K562 (cell line): ENCODE results near the gene CMSS1. TPM values are rescaled to one million over a fixed set of nuclear protein-coding genes. Genes with fewer than 3 reads are reported as not detected.

Experiments
- KLF16 ChIP-seq: IDR thresholded peaks from 2 replicates; pipeline ENCODE4 v1.6.1; 2016; ENCODE audit warnings: antibody characterized with exemption
- NFYB ChIP-seq: IDR thresholded peaks from 2 replicates; pipeline ENCODE4 v1.6.1; 2011; ENCODE audit warnings: mild to moderate bottlenecking, moderate library complexity; ENCODE audit not compliant: insufficient read length; ENCODE audit errors: extremely low read depth
- NR2F6 ChIP-seq: fragments of 450-650 bp; formaldehyde crosslinking; IDR thresholded peaks from 2 replicates; pipeline ENCODE4 v1.4.0; 2020; ENCODE audit warnings: mild to moderate bottlenecking
- PBX2 ChIP-seq, 2 experiments: IDR thresholded peaks in 1 of 2; conservative IDR thresholded peaks in 1 of 2; 2 replicates each; pipeline ENCODE4 v1.6.1; 2016; ENCODE audit warnings: low read depth in 2 of 2, mild to moderate bottlenecking in 1 of 2, missing compliant biosample characterization in 1 of 2, missing genetic modification characterization in 1 of 2, moderate library complexity in 1 of 2
- SIX5 ChIP-seq, 2 experiments: IDR thresholded peaks; 2 replicates each; pipeline ENCODE4 v1.6.1; 2011; ENCODE audit warnings: low read length in 2 of 2, borderline replicate concordance in 1 of 2, low read depth in 1 of 2, mild to moderate bottlenecking in 1 of 2, moderate library complexity in 1 of 2; ENCODE audit not compliant: insufficient read depth in 1 of 2
- THRB ChIP-seq: fragments of 450-650 bp; formaldehyde crosslinking; conservative IDR thresholded peaks from 2 replicates; pipeline ENCODE4 v1.4.0; 2022; ENCODE audit warnings: mild to moderate bottlenecking, missing genetic modification characterization
- ZNF263 ChIP-seq: sonication (generic); formaldehyde crosslinking; IDR thresholded peaks from 2 replicates; pipeline ENCODE4 v1.8.0; 2022; ENCODE audit warnings: mild to moderate bottlenecking, missing genetic modification reagents, borderline replicate concordance
- ZNF512 ChIP-seq: IDR thresholded peaks from 2 replicates; pipeline ENCODE4 v1.6.1; 2016; ENCODE audit warnings: missing genetic modification characterization, missing compliant biosample characterization
- polyA plus RNA-seq, 8 experiments: library from polyadenylated mRNA; depleted of rRNA in 4 of 8; stranded (reverse) in 5 of 8; unstranded in 3 of 8; fragments of >200 nt; fragmentation: Nextera tagmentation in 2 of 8; fragmentation: Illumina TruSeq in 1 of 8; extraction: Ambion mirVana in 2 of 8; extraction: Trizol in 1 of 8; gene quantifications; 2 replicates each; pipeline versions ENCODE4 v1.2.1 to v1.2.3, GENCODE V29; 2011 to 2014; ENCODE audit warnings: inconsistent platforms in 1 of 8, missing spikeins in 1 of 8
- total RNA-seq, 7 experiments: library from RNA; depleted of rRNA in 6 of 7; stranded (reverse); fragments of >200 nt in 6 of 7; fragmentation: Illumina TruSeq in 2 of 7; extraction: Trizol in 2 of 7; gene quantifications; 2 replicates each; pipeline versions ENCODE4 v1.2.1 to v1.2.3, GENCODE V29; 2011 to 2021; ENCODE audit warnings: low replicate concordance in 1 of 7
- TF ChIP-seq, protein P1 (sequence below): fragments of 200-600 bp; sonication (generic); IDR thresholded peaks from one replicate; pipeline ENCODE4 v1.6.1; 2012; ENCODE audit warnings: mild to moderate bottlenecking, low read depth, low read length, inconsistent platforms

CMSS1 gene
- total and polyA plus RNA-seq, 9 of the 15 experiments (the other 6 are each of a cell fraction or from before 2014, with no cell fraction given), result 46.9 to 109 (median 72.3) TPM

GRCh38 chr3:99948467-99949089 is 130.9 kb downstream of the CMSS1 start (continued):
- TF ChIP-seq, protein P1, sequence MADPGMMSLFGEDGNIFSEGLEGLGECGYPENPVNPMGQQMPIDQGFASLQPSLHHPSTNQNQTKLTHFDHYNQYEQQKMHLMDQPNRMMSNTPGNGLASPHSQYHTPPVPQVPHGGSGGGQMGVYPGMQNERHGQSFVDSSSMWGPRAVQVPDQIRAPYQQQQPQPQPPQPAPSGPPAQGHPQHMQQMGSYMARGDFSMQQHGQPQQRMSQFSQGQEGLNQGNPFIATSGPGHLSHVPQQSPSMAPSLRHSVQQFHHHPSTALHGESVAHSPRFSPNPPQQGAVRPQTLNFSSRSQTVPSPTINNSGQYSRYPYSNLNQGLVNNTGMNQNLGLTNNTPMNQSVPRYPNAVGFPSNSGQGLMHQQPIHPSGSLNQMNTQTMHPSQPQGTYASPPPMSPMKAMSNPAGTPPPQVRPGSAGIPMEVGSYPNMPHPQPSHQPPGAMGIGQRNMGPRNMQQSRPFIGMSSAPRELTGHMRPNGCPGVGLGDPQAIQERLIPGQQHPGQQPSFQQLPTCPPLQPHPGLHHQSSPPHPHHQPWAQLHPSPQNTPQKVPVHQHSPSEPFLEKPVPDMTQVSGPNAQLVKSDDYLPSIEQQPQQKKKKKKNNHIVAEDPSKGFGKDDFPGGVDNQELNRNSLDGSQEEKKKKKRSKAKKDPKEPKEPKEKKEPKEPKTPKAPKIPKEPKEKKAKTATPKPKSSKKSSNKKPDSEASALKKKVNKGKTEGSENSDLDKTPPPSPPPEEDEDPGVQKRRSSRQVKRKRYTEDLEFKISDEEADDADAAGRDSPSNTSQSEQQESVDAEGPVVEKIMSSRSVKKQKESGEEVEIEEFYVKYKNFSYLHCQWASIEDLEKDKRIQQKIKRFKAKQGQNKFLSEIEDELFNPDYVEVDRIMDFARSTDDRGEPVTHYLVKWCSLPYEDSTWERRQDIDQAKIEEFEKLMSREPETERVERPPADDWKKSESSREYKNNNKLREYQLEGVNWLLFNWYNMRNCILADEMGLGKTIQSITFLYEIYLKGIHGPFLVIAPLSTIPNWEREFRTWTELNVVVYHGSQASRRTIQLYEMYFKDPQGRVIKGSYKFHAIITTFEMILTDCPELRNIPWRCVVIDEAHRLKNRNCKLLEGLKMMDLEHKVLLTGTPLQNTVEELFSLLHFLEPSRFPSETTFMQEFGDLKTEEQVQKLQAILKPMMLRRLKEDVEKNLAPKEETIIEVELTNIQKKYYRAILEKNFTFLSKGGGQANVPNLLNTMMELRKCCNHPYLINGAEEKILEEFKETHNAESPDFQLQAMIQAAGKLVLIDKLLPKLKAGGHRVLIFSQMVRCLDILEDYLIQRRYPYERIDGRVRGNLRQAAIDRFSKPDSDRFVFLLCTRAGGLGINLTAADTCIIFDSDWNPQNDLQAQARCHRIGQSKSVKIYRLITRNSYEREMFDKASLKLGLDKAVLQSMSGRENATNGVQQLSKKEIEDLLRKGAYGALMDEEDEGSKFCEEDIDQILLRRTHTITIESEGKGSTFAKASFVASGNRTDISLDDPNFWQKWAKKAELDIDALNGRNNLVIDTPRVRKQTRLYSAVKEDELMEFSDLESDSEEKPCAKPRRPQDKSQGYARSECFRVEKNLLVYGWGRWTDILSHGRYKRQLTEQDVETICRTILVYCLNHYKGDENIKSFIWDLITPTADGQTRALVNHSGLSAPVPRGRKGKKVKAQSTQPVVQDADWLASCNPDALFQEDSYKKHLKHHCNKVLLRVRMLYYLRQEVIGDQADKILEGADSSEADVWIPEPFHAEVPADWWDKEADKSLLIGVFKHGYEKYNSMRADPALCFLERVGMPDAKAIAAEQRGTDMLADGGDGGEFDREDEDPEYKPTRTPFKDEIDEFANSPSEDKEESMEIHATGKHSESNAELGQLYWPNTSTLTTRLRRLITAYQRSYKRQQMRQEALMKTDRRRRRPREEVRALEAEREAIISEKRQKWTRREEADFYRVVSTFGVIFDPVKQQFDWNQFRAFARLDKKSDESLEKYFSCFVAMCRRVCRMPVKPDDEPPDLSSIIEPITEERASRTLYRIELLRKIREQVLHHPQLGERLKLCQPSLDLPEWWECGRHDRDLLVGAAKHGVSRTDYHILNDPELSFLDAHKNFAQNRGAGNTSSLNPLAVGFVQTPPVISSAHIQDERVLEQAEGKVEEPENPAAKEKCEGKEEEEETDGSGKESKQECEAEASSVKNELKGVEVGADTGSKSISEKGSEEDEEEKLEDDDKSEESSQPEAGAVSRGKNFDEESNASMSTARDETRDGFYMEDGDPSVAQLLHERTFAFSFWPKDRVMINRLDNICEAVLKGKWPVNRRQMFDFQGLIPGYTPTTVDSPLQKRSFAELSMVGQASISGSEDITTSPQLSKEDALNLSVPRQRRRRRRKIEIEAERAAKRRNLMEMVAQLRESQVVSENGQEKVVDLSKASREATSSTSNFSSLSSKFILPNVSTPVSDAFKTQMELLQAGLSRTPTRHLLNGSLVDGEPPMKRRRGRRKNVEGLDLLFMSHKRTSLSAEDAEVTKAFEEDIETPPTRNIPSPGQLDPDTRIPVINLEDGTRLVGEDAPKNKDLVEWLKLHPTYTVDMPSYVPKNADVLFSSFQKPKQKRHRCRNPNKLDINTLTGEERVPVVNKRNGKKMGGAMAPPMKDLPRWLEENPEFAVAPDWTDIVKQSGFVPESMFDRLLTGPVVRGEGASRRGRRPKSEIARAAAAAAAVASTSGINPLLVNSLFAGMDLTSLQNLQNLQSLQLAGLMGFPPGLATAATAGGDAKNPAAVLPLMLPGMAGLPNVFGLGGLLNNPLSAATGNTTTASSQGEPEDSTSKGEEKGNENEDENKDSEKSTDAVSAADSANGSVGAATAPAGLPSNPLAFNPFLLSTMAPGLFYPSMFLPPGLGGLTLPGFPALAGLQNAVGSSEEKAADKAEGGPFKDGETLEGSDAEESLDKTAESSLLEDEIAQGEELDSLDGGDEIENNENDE, result no peak
- TF ChIP-seq ZNF263 (no peak), SIX5 (IDR thresholded peaks at IDR 0.05; ENCODE audit: borderline replicate concordance in 1 of 2, insufficient read depth in 1 of 2, low read depth in 1 of 2, low read length in 2 of 2) (no peak), KLF16 (no peak), NFYB (no peak), ZNF512 (peak; percentile 89), PBX2 (CRISPR knock-in tag; IDR thresholded peaks at IDR 0.05; ENCODE audit: low read depth) (no peak), PBX2 (tag; conservative IDR thresholded peaks at IDR 0.05; ENCODE audit: low read depth) (no peak), THRB (peak; percentile 71; the same call in 1 of the 2 replicates), NR2F6 (no peak)
